OCI-LY3 (cell line): ENCODE data around the gene CCSER1.

Experiments used
- H2AFZ ChIP-seq: fragments of 200-600, 300-600 bp; shearing (Covaris generic); 2 replicates; pipeline ENCODE4 v1.6.0; 2014; ENCODE audit warnings: antibody characterized with exemption, low read depth, low read length
- H3K27ac ChIP-seq: fragments of 200-600, 300-600 bp; sonication (generic); 2 replicates; pipeline ENCODE4 v1.5.1; 2014; ENCODE audit warnings: mild to moderate bottlenecking, low read length, moderate library complexity, mixed read lengths
- H3K27me3 ChIP-seq: fragments of 200-600, 300-600 bp; sonication (generic); 2 replicates; pipeline ENCODE4 v1.6.1; 2014; ENCODE audit warnings: low read depth, low read length, mixed read lengths
- H3K36me3 ChIP-seq: fragments of 200-600, 300-600 bp; sonication (generic); replicated peaks from 2 replicates; pipeline ENCODE3; 2014; ENCODE audit warnings: low read depth, low read length, mixed read lengths
- H3K4me1 ChIP-seq: fragments of 300-600, 200-600 bp; sonication (generic); 2 replicates; pipeline ENCODE4 v1.6.1; 2014; ENCODE audit warnings: low read length, mixed read lengths
- H3K4me2 ChIP-seq: fragments of 200-600, 300-600 bp; sonication (generic); 2 replicates; pipeline ENCODE4 v1.6.1; 2014; ENCODE audit warnings: low read length, mixed read lengths
- H3K4me3 ChIP-seq: fragments of 300-600, 200-600 bp; sonication (generic); 2 replicates; pipeline ENCODE4 v1.5.1; 2014; ENCODE audit warnings: antibody characterized with exemption, mild to moderate bottlenecking, low read length, moderate library complexity
- H3K79me2 ChIP-seq: fragments of 300-600, 200-600 bp; shearing (Covaris generic); 2 replicates; pipeline ENCODE4 v1.6.1; 2014; ENCODE audit warnings: mild to moderate bottlenecking, low read length, mixed read lengths
- H3K9ac ChIP-seq: fragments of 300-600, 200-600 bp; shearing (Covaris generic); 2 replicates; pipeline ENCODE4 v1.6.0; 2014; ENCODE audit warnings: mild to moderate bottlenecking, low read length, moderate library complexity
- H3K9me3 ChIP-seq: fragments of 200-600, 300-600 bp; shearing (Covaris generic); 2 replicates; pipeline ENCODE4 v1.6.1; 2014; ENCODE audit warnings: low read length, mixed read lengths; ENCODE audit not compliant: insufficient read depth
- H4K20me1 ChIP-seq: fragments of 200-600, 300-600 bp; sonication (generic); 2 replicates; pipeline ENCODE4 v1.6.1; 2016; ENCODE audit warnings: low read length, mixed read lengths; ENCODE audit not compliant: insufficient read depth
- CTCF ChIP-seq: fragments of 200-600, 300-600 bp; sonication (generic); IDR thresholded peaks from 2 replicates; pipeline ENCODE4 v1.5.1; 2014; ENCODE audit warnings: antibody characterized with exemption, low read length, low read depth
- EZH2phosphoT487 ChIP-seq: fragments of 200-600 bp; shearing (Covaris generic); IDR thresholded peaks from 2 replicates; pipeline ENCODE4 v1.6.1; 2018; ENCODE audit warnings: antibody characterized with exemption, mixed run types, low read depth

The CCSER1 gene

GRCh38 chr4:90082449-90082848 lies 44.7 kb upstream of the CCSER1 start:
- H3K36me3 ChIP-seq = peaks cover 7% of the 10 kb centered on the region
- H3K9me3 ChIP-seq = no peaks in the 10 kb centered on the region; the same call in 1 of the 2 replicates
- H3K27ac ChIP-seq = peak overlapping the region; percentile 29; the same call in 1 of the 2 replicates
- no peaks in the 10 kb centered on the region for H4K20me1 ChIP-seq
- no peaks in the 10 kb centered on the region for H3K79me2 ChIP-seq
- H3K27me3 ChIP-seq = no peaks in the 10 kb centered on the region
- peak overlapping the region; percentile 30; the same call in 1 of the 2 replicates for H3K4me2 ChIP-seq
- TF ChIP-seq CTCF (no peak), EZH2phosphoT487 (no peak)
- H3K4me3 ChIP-seq = no peak overlapping the region
- H3K9ac ChIP-seq = no peak overlapping the region
- peaks cover 59% of the 10 kb centered on the region for H3K4me1 ChIP-seq
- H2AFZ ChIP-seq = no peak overlapping the region

GRCh38 chr4:90084277-90084966 lies 42.8 kb upstream of the CCSER1 start:
- no peak for TF ChIP-seq CTCF
- no peak for TF ChIP-seq EZH2phosphoT487

GRCh38 chr4:90084967-90085295 lies 42.3 kb upstream of the CCSER1 start:
- TF ChIP-seq CTCF = no peak
- no peak for TF ChIP-seq EZH2phosphoT487
- H2AFZ ChIP-seq = peak overlapping the region; percentile 93

More at GRCh38 chr4:90084277-90084966, 42.8 kb upstream of the CCSER1 start:
- Histone ChIP-seq H4K20me1 (no peaks in the 10 kb centered on the region), H3K27ac (peak overlapping the region; percentile 55), H3K4me2 (peak overlapping the region; percentile 80), H3K9ac (0 out of 2 replicates have a peak overlapping the region, but pooled peaks have one; percentile 39), H2AFZ (peak overlapping the region; percentile 42), H3K9me3 (no peaks in the 10 kb centered on the region; the same call in 1 of the 2 replicates), H3K4me1 (peaks cover 39% of the 10 kb centered on the region), H3K4me3 (peak overlapping the region; percentile 38; the same call in 1 of the 2 replicates), H3K27me3 (no peaks in the 10 kb centered on the region), H3K79me2 (no peaks in the 10 kb centered on the region), H3K36me3 (peaks cover 1% of the 10 kb centered on the region)

GRCh38 chr4:90093526-90093925 lies 33.7 kb upstream of the CCSER1 start:
- Histone ChIP-seq H3K4me1 (peaks cover under 1% of the 10 kb centered on the region; the same call in 1 of the 2 replicates), H3K79me2 (no peaks in the 10 kb centered on the region), H3K9ac (no peak overlapping the region), H4K20me1 (no peaks in the 10 kb centered on the region), H3K4me3 (no peak overlapping the region), H3K36me3 (peaks cover 12% of the 10 kb centered on the region), H3K27ac (no peak overlapping the region), H2AFZ (no peak overlapping the region), H3K27me3 (no peaks in the 10 kb centered on the region), H3K4me2 (no peak overlapping the region), H3K9me3 (peaks cover 7% of the 10 kb centered on the region; the same call in 1 of the 2 replicates)
- no peak for TF ChIP-seq CTCF
- TF ChIP-seq EZH2phosphoT487 = no peak

More at GRCh38 chr4:90084967-90085295, 42.3 kb upstream of the CCSER1 start:
- no peaks in the 10 kb centered on the region for H4K20me1 ChIP-seq
- H3K27ac ChIP-seq = peak overlapping the region; percentile 55; the same call in 1 of the 2 replicates
- no peaks in the 10 kb centered on the region for H3K27me3 ChIP-seq
- peak overlapping the region; percentile 38 for H3K4me3 ChIP-seq
- peak overlapping the region; percentile 39 for H3K9ac ChIP-seq
- H3K4me1 ChIP-seq = peaks cover 39% of the 10 kb centered on the region
- H3K36me3 ChIP-seq = no peaks in the 10 kb centered on the region
- no peaks in the 10 kb centered on the region; the same call in 1 of the 2 replicates for H3K9me3 ChIP-seq
- no peaks in the 10 kb centered on the region for H3K79me2 ChIP-seq
- H3K4me2 ChIP-seq = peak overlapping the region; percentile 80
